ENCODE measurements around the gene ZNRF2.

ZNRF2 gene

GRCh38 chr7:30284298-30285066, at the start of gene ZNRF2:
Gene ZNRF2, plus strand, starts transcription at chr7:30284597. Its CDS starts 761 bp downstream, at chr7:30285358.
- peak; percentile 30 for TF ChIP-seq CTCF (conservative IDR thresholded peaks at IDR 0.05; ENCODE audit: low read depth, low read length)
- DNase-seq (ENCODE audit: low read depth): peak; percentile 98
- peak within 1 kb of the TSS; percentile 80 for H3K4me3 ChIP-seq (ENCODE audit: low read length)

- H3K4me3 ChIP-seq (ENCODE audit: low read length): no peak overlapping the region
- DNase-seq (ENCODE audit: low read depth): no peak
- no peak for TF ChIP-seq CTCF (conservative IDR thresholded peaks at IDR 0.05; ENCODE audit: low read depth, low read length)
Measured at GRCh38 chr7:30237271-30237695, 47.1 kb upstream of the ZNRF2 start.

- TF ChIP-seq CTCF (conservative IDR thresholded peaks at IDR 0.05; ENCODE audit: low read depth, low read length): no peak
- DNase-seq (ENCODE audit: low read depth): no peak
- H3K4me3 ChIP-seq (ENCODE audit: low read length): no peak overlapping the region
Measured at GRCh38 chr7:30238721-30239441, 45.5 kb upstream of the ZNRF2 start.

GRCh38 chr7:30240106-30240800, 44.1 kb upstream of the ZNRF2 start:
- H3K4me3 ChIP-seq (ENCODE audit: low read length): no peak overlapping the region
- TF ChIP-seq CTCF (conservative IDR thresholded peaks at IDR 0.05; ENCODE audit: low read depth, low read length): no peak
- DNase-seq (ENCODE audit: low read depth): no peak

GRCh38 chr7:30241767-30242166, 42.6 kb upstream of the ZNRF2 start:
- no peak for DNase-seq (ENCODE audit: low read depth)
- TF ChIP-seq CTCF (conservative IDR thresholded peaks at IDR 0.05; ENCODE audit: low read depth, low read length): no peak
- no peak overlapping the region for H3K4me3 ChIP-seq (ENCODE audit: low read length)

GRCh38 chr7:30244340-30244739, 40.1 kb upstream of the ZNRF2 start:
- TF ChIP-seq CTCF (conservative IDR thresholded peaks at IDR 0.05; ENCODE audit: low read depth, low read length): no peak
- no peak for DNase-seq (ENCODE audit: low read depth)
- no peak overlapping the region for H3K4me3 ChIP-seq (ENCODE audit: low read length)

All from retinal pigment epithelial cell (primary cell).